Measurements from ENCODE around the gene FOXD4L3.
"Not testable (repeated sequence)": the region's sequence is repeated elsewhere in the genome, so short reads cannot be mapped to it uniquely, and the experiment has no call there.

FOXD4L3 gene

DNA sequence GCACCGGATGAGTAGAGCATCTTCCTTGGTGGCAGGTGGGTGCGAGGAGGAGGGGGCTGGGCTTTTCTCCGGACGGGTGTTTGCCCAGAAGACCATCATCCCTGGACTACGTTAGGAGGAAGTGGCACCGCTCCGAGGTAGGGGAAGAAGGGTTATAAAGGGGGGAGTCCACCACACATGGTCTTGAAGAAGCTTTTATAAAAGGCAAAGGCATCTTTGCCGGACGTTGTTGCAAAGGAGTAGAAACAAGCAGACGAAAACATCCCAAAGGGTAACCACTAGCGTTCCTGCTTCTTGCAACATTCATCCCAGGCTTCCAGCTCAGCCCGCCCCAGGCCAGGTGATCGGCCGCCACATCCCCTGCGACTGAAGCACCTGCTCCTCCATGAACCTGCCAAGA is at the start of gene FOXD4L3:
FOXD4L3 (plus strand) TSS at position 301 of the 400 bp plus-strand sequence; CDS start at position 386, 85 bp downstream.
- DNase-seq (ENCODE audit: low read depth), result not testable (repeated sequence)

DNA sequence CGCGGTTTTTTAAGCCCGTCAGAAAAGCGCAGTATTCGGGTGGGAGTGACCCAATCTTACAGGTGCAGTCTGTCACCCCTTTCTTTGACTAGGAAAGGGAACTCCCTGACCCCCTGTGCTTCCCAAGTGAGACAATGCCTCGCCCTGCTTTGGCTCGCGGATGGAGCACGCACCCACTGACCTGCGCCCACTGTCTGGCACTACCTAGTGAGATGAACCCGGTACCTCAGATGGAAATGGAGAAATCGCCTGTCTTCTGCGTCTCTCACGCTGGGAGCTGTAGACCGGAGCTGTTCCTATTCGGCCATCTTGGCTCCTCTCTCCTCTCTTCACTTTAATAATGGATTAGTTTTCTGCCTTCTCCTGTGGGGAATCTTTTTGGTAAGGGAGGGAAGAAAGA is 21.6 kb upstream of the FOXD4L3 start:
- not testable (repeated sequence) for DNase-seq (ENCODE audit: low read depth)

DNA sequence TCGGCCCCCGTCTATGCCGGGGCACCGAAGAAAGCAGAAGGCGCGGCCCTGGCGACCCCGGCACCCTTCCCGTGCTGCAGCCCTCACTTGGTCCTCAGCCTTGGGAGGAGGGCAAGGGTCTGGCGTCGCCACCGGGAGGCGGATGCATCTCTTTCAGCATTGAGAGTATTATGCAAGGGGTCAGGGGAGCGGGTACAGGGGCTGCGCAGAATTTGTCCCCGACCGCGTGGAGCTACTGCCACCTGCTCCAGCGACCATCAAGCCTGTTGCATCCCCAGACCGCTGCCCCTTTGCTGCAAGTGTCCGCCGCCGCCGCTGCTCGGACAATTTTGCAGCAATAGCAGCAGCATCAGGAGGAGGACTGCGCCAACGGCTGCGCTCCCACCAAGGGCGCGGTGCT is 1.1 kb downstream of the FOXD4L3 start:
- not testable (repeated sequence) for DNase-seq (ENCODE audit: low read depth)

DNA sequence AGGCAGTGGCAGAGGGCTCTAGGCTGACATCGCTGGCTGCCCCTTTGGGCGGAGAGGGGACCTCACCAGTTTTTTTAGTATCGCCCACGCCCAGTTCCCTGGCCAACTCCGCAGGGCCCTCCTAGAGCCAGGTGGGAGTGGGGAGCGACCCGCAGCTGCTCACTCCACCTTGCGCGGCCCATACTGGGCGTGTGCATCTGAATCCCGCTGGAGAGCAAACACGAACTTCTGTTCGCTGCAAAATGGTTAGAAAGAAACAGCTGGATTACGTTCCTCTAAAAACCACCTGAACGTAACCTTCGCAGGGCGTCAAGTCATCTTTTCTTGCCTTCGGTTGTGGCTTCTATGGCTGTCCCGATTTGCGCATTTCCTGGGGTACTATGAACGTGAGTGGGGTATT is 1.5 kb downstream of the FOXD4L3 start:
- not testable (repeated sequence) for DNase-seq (ENCODE audit: low read depth)

DNA sequence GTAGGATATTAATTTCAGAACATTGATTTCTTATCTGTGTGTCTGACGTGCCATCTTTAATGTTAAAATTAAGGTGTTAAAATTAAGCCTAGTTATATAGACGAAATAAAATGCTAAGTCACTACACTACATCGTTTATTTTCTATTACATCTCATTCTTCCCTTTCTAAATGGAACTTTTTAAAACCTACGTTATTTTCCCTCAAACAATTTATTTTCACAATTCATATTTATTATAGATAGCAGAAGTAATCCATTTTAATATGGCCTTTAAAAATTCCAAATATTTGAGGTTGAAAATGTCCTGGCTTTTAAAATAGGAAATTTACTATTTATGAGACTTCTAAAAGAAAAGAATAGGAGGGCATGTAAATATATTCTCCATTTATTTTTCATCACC is 2.1 kb downstream of the FOXD4L3 start:
- not testable (repeated sequence) for DNase-seq (ENCODE audit: low read depth)

DNA sequence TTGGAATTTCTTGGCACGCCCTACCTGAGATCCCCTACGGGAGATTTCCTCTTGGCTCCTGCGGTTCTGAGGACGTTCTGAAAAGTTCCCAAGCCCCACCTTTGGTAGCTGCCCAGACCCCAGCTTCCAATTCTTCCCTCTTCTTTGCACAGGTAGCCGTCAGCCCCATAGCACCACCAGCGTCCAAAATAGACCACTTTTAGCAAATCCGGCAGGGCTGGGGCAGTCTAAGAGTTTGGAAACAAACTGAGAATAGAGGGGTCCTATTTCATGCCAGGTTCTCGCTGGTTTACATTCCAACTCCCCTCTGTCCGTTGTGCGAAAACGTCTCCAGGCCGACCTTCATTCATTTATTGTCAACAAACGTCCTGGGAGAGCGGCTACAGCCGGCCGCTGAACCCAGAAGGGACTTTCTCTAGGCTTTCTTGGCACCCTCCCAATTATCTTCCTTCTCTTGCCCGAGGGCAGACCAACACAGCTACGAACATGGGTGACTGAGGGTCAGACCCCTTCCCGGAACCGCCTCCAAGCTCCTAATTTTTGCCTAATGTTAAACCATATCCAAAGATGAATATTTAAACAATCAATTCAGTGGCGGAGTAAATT is 3.1 kb downstream of the FOXD4L3 start:
- not testable (repeated sequence) for DNase-seq (ENCODE audit: low read depth)

DNA sequence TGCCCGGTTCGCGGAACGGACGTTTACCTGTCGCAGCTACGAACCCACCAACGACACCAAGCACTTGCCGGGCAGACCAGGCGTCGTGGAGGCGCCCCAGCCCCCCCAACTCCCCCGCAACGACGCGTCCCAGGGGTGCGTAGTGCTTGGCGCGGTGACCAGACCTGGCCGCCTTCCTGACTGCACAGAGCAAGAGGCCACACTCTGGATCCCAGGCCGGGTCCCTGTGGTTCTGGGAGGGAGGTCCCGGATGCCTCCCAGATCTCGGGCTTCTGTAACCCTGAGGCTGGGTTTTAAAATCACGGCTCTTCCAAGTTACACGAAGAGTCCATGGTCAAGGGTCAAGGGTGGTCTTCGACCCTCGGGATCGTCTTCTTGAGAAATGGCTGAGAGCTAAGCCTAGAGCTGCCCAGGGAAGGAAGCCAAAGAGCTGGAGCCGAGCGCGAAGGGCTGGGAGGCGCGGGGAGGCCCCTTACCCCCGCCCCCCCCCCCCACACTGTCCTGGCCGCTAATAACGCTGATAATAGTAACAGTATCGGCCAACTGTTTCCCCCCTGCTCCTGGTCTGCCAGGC is 3.8 kb downstream of the FOXD4L3 start:
- DNase-seq (ENCODE audit: low read depth), result not testable (repeated sequence)

DNA sequence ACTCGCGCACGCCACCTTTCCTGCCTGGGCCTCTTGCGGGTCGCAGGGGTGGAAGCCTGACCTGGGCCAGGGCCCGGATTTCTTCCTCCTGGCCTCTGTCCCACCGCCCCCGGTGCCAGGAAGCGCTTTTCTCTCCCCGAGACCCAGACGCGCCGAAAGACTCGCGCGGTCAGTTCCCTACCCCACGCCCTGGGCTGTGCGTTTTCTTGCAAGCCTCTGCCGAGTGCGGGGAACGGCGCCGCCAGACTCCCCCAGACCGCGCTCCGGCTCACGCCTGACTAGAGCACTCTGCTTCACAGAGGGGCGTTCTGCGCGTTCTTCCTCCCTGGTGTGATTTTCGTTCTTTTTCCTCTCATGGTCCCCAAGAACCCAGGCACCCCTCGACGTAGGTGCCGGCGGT is 4.5 kb downstream of the FOXD4L3 start:
- DNase-seq (ENCODE audit: low read depth), result not testable (repeated sequence)

DNA sequence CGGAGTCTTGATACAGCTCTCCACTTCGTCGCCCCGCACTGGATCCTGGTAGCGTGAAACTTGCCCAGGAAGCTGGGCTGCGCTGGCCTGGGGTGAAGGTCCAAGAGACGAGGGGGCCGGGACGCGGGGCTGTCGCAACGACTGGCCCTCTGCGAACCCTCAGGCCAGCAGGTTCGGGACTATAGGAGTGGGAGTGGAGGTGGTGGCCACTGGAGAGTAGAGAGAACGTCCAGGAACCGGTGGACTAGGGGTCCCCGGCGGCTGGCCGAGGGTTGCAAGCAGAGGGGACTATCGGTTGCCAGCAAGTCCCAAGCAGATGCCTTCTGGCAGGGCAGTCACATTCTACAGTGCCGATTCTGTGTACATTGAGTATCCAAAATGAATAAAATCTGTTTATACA is 5.0 kb downstream of the FOXD4L3 start:
- DNase-seq (ENCODE audit: low read depth), result not testable (repeated sequence)

DNA sequence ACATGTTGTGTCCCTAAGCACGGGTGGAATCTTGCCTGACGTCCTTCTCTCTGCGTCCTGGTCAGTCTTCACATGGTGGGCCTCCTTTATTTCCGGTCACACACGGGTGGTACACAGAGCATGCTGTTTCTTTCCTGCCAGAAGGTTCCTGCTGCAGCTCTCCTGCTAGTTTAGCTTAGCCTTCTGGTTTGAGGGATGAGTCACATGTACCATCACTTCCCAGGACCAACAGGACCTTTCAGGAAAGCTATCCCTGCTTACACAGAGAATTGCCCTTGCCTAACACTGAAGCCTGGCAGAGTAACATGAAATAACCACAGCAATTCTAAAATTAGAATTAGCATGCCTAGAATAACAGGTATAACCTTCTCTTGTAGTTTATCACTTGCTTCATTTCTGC is 8.5 kb downstream of the FOXD4L3 start:
- not testable (repeated sequence) for DNase-seq (ENCODE audit: low read depth)

DNA sequence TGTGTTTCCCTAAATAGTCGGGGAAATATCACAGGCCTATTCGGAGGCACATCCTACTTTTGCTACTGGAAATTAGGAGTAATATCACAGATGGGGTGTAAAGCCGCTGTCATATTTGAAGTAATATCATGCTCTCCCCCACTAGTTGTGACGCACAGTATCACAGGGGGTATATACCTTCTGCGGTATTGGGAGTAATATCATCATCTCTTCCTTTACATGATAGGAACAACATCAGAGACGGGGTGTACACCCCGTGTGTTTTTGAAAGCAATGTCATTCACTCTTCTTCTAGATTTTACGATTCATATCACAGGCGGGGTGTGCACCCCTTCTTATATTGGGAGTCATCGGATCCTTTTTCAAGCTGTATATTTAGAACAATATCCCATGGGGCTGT is 15.5 kb downstream of the FOXD4L3 start:
- not testable (repeated sequence) for DNase-seq (ENCODE audit: low read depth)

DNA sequence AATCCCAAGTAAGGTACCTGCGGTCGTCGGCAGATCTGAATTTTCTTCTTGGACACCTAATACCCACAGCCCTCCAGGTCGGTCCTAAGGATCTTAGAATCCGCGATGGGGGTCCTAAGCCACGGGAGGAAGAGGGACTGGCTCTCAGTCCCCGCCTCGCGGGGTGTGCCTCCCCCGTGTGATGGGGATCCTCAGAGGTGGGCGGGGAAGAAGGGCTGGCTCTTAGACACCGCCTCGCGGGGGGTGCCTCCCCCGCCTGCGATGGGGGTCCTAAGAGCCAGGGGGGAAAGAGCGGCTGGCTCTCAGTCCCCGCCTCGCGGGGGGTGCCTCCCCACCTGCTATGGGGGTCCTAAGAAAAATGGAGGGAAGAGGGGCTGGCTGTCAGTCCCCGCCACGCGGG is 21.1 kb downstream of the FOXD4L3 start:
- DNase-seq (ENCODE audit: low read depth), result not testable (repeated sequence)

DNA sequence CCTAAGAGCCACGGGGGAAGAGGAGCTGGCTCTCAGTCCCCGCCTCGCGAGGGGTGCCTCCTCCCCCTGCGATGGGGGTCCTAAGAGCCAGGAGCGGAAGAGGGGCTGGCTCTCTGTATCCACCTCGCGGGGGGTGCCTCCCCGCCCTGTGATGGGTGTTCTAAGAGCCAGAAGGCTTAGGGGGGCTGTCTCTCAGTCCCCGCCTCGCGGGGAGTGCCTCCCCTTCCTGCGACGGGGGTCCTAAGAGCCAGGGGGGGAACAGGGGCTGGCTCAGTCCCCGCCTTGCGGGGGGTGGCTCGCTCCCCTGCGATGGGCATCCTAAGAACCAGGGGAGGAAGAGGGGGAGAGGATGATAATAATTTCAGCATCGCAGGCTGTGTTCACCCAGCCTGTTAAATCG is 21.9 kb downstream of the FOXD4L3 start:
- DNase-seq (ENCODE audit: low read depth), result not testable (repeated sequence)

DNA sequence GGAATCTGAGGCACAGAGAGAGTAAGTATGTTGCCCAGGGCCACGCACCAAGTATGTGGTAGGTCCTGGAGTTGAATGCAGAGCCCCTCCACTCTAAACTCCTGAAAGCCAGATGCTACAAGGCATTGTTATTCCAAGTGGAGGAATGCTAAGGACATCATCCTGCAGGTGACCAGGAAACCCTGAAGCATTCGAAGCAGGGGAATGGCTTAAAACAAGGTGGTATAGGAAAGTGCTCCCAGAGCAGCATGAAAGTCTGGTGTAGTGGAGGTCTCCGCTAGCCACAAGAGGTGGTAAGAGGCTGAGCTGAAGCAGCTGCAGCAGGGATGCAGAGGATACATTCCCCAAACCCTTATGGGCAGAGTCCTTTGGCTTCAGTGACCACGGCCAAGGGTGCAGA is 26.4 kb downstream of the FOXD4L3 start:
- not testable (repeated sequence) for DNase-seq (ENCODE audit: low read depth)

DNA sequence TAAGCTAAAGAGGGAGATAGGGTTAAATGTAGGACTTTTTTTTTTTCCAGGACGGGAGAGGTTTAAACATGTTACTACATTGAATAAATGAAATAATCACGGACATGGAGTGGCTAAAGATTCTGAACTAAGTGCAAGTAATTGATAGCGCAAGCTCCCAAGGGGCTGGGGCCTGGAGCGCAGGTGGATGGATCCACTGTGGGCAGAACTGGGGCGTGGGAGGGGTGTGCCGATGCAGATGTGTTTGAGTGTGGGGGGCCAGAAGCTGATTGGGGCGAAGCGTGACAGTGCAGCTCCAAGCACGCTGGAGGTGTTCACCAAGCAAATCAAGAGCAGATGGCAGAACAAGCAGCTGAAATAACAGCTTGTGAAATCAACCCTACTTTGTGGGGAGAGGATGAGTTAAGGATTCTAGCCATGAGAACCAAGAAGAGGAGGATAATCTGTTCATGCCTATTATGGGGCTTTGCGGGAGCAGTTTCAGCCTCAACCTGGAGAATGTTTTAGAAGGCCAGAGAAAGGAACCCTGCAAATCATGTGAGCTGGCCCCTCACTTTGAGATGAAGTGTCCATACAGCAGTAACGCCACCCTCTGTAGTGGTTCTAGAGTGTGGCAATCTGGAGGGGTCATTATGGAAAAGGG is 28.0 kb downstream of the FOXD4L3 start:
- not testable (repeated sequence) for DNase-seq (ENCODE audit: low read depth)

DNA sequence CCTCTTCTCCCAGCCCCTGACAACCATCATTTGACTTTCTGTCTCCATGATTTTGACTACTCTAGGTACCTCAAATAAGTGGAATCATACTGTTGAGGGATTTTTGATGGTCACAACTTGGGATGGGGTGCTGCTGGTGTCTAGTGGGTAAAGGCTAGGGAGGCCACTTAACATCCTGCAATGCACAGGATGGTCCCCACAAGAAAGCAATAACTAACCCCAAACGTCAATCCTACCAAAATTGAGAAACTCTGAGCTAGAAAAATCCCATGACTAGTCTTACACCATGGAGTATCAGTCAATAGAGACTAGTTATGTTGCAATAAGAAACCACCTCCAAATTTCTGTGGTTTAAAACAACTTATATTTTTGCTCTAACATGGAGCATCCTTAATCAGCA is 29.5 kb downstream of the FOXD4L3 start:
- DNase-seq (ENCODE audit: low read depth), result not testable (repeated sequence)

DNA sequence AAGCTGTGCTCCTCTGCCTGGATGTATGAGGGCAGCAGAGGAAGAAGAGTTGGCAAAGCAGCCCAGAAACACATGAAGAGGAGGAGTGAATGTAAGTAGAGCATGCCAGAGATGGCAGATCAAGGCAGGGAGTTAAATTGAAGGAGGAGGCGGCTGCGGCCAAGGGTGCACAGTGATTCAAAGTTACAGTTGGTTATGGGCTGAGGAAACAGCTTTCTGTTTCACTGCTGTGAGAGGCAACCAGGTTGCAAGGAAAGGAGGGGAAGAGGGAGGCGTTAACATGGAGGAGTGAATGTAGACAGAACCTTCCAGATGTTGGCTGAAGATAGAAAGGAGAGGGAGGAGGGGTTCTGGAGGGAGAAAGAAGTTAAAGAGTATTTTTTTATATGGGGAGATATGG is 33.3 kb downstream of the FOXD4L3 start:
- not testable (repeated sequence) for DNase-seq (ENCODE audit: low read depth)

DNA sequence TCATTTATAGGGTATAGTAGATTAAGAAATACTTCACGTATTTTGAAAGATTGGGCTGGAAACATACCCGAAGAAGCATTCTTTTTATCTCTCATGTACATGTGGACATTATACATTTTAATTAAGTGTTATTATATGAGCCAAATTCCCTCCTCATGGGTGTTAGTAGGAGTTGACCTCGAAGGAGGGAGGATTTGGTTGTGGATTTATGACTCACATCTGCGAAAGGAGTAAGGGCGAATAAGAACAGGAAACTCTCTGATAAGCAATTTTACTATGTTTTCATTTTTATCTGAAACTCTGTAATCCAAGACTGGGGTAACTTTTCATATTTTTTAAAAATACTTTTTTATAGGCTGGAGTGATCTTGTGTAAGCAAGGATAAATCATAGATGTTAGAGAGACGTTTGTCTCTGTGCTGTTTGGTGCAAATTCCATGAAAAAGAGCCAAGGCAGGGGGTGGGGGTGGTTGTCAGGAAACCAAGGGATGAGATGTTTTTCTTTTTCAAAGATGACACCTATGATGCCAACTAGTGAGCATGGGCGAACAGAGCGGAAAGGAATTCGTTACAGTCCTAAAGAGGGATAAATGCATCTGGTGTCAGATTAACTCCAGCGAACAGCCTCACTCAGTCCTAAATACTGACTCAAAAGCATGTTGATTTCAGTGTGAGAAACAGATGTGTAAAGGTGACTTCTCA is 34.1 kb downstream of the FOXD4L3 start:
- DNase-seq (ENCODE audit: low read depth), result not testable (repeated sequence)

DNA sequence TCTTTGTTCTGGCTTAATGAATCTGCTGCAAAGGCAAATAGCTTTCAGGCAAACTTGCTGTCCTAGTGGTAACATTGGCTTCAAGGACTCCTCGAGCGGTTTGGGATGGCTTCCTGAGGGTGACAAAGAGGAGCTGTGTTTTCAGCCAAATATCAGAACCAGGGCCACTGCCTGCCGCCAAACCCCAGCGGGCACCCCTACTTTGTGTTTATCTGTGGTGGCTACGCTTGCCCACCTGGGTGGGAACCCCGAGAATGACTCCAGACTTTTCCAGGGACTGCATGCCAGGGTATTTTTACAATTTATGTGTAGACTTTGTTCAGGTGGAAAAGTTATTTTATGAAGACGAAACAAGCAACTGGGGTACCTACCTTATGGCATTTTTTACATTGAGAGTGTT is 35.3 kb downstream of the FOXD4L3 start:
- not testable (repeated sequence) for DNase-seq (ENCODE audit: low read depth)

DNA sequence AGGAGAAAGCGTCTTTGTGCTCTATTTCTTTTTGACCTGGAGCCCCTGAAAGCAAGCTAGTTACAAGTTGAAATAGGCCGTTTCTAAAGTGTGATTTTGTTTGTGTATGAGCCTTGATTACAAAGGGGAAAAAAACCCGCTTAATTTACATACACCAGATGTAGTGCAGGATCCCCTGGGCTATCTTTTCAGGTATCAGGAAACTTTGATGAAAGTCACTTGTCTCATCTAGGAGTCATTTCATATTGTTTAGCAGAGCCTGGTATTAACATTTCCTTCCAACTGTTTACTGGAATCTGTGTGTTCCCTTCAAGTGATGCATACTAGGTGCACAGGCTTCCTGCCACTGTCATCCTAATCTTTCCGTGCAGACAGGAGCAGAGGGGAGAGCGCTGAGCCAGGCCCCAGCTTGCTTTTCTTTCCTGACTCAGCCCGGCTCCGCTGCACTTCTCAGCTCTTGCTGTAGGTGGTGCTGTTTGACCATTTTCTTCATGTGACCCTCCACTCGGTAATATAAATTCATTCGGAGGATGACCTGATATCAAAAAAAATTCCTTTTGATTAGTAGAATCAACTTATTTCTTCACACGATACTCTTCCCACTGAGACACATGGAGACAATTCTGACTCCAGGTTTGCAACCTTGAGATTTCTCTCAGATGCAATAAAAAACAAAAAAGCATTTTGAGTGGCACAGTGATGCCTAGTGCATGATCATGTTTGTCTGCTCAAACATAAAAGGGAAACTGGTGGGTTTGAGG is 39.8 kb downstream of the FOXD4L3 start:
- DNase-seq (ENCODE audit: low read depth), result not testable (repeated sequence)

DNA sequence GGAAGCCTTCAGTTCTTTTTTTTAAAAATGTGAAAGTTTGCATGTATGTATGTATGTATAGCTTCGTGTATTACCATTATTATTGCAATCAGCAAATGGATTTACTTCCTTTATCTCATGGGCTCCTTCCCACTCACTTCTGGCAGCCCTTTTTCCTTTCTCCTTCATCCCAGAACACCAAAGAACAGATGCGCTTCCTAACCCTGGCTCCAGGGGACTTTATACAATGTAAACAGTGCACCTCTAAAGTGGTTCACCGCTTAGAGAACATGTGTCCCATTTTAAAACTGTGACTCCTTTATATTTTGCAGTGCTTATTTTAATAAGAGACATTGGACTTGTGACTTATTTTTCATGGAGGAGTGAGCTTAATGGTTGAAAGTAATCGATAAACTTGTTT is 40.6 kb downstream of the FOXD4L3 start:
- not testable (repeated sequence) for DNase-seq (ENCODE audit: low read depth)

DNA sequence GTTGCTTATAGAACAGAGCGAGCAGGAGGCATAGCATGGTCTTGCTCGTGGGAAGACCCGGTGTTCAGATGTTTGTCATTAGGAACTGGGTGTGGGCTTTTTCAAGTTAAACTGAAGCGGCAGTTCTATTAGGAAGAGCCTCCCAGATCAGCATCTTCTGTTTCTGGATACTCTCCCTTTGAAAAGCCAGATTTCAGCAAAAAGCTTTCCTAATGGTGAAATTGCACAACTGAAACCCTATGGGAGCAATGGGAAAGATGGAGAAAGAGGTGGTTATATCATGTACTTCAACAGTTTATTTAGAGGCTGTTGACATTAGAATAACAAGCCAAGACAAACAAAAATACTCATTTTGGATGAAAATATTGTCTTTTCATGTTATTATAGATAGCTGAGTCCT is 41.3 kb downstream of the FOXD4L3 start:
- DNase-seq (ENCODE audit: low read depth), result not testable (repeated sequence)

Measured in stimulated activated CD8-positive, alpha-beta memory T cell treated with anti-CD3 and anti-CD28 coated beads, Interleukin-15, amount 100 ng/mL, for 1 hour (primary cell).